GM19025 (cell line): ENCODE results near the gene MYH7.

Experiments used
- ATAC-seq: cut with Tn5 transposase; IDR thresholded peaks from one replicate; pipeline ENCODE4 v1.9.1; 2021; ENCODE audit warnings: mild to moderate bottlenecking, low read depth, moderate library complexity; ENCODE audit not compliant: unreplicated experiment

MYH7 gene

DNA sequence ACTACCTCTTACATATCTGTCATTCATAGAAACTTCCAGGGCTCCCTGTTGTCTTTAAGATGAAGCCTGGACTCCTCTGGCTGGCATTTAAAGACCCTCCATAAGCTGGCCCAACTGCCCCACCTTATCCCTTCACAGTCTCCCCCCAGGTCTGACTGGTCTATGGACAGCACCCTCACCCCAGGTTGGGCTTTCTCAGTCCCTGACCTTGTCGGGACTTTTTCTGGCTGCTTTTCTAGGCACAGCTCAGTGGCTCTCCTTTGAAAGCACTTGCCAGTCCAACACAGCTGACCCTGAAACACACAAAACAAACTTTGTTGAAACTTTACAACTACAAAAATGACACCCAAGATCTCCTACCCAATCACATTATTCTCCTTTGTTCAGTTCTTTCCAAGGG lies 13.9 kb upstream of the MYH7 start:
- ATAC-seq = no peak

DNA sequence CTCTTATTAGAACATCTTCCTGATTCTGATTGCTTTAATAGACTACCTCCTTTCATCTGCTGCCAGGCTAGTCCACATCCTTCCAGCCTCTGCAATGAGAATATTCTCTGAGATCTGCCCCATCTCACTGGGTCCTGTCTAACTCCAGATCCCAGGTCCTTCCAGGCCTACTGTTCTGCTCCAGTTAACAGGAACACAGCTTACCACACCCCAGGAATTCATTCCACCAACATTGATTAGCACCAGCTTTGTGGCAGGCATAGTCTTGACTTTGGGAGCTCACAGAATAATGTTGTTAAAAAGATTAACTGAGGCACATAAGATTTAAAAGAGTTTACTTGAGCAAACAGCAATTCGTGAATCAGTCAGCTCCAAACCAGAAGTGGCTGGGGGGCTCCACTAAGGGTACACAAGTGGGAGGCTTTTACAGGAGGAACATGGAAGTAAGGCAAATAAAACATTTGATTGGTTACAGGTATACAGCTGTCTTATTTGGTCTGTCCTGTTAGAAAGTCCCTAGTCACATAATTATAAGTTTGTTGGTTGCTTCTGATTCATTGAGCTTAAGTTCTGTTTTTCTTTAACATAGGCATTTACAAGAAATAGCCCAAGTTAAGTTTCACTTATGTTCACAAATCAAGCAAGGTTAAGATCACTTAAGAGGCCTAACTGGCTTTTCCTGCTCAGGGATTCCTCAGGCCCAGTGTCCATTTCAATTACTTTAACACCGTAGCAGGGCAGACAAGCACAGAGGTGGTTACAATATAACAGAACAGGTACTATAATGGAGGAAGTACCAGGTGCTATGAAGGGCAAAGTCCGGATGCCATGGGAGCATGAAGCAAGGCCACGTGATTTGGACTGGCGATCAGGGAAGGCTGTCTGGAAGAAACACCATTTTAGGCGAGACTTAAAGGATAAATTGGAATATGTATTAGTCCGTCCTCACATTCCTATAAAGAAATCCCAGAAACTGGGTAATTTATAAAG lies 12.2 kb upstream of the MYH7 start:
- no peak for ATAC-seq

DNA sequence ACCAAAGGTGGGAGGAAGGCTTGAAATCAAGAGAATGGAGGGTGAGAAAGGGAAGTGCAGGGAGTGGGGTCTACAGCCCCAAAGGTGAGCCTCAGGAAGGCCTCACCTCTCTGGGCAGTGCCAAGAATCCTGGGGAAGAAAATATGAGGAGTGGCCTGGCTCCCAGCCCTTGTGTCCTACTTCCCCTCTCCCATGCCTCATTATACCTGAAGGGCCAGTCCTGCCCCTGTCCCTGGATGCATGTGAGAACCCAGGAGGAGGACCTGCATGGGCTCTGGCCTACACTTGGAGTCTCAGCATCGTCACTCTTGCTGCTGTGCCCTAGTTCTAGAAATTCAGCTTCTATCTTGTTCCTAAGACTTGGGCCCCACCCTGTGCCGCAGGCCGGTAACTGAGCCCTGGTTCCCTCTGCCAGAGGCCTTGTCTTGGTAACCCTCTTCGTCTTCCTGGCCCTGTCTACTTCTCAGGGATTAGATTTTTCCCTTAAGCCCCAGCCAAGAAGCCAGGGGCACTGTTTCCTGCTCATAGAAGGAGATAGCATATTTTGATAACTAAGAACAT lies 10.9 kb upstream of the MYH7 start:
- ATAC-seq = no peak

DNA sequence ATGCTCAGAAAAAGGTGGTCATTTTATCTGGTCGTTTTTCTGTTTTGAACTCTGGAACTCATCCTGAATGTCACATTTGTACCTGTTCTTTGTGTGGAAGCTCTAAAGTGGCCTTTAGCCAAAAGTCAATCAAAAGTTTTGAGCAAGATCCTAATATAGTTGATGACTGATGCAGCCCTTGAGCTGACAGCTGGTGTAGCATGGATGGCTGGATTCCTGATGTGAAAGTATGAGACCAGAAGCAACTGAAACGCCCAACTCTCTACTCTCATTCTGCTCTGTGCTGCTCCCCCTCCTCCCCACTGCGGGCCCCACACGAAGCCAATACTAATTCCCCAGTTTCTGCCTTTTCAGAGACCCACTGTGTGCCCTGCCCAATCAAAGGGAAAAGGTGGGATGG lies 10.3 kb upstream of the MYH7 start:
- no peak for ATAC-seq

DNA sequence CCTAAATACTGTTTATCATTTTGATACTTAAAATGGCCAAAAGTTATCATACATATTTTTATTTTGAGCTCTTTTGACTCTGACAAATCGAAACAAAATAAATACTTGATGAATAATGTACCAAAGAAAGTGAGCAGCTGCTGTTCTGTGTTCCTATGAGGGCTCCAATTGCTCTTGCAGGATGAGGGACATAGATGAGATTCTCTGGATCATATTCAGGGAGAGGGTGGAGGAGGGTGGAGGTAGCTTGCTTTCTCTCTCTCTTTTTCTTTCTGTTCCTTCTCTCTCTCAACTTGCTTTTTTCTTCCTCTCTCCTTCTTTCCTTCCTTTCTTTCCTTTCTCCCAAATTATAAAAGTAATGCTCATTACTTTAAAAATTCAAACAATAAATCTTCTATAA lies 8.9 kb upstream of the MYH7 start:
- ATAC-seq = no peak

DNA sequence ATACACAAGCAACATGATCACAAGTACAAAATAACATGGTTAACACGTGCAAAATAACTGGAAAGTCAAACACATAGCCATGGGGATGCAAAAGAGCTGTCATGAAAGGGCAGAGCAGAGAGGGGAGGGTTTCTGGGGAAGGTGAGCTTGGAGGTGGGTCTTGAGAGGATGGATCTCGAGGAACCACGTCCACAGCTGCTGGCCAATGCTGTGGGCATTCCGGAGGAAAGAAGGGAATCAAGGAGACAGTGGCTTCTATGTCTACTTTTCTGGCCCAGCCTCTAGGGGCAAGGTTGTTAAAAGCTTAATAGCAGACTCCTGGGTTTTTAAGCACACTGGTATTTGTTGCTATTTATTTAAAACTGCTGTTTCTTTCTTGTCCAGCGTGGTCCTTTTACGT lies 8.4 kb upstream of the MYH7 start:
- ATAC-seq = no peak

DNA sequence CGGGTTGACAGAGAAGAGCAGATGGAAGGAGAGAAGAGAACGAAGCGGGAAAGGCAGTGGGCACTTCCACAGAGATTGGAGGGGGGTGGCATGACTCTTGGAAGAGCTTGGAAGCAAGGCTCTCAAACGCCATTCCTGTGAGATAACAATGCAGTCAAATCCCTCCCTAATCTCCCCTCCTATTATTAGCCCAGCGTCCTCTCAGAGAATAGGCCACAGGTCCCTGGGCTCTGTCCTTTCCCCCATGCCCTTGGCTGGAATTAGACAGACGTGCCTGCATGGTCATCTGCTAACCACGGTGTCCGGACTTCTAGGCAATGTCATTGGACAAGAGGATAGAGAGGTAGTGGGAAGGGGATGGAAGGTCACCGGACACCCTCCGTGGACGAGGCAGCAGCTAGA lies 8.0 kb upstream of the MYH7 start:
- ATAC-seq = no peak

DNA sequence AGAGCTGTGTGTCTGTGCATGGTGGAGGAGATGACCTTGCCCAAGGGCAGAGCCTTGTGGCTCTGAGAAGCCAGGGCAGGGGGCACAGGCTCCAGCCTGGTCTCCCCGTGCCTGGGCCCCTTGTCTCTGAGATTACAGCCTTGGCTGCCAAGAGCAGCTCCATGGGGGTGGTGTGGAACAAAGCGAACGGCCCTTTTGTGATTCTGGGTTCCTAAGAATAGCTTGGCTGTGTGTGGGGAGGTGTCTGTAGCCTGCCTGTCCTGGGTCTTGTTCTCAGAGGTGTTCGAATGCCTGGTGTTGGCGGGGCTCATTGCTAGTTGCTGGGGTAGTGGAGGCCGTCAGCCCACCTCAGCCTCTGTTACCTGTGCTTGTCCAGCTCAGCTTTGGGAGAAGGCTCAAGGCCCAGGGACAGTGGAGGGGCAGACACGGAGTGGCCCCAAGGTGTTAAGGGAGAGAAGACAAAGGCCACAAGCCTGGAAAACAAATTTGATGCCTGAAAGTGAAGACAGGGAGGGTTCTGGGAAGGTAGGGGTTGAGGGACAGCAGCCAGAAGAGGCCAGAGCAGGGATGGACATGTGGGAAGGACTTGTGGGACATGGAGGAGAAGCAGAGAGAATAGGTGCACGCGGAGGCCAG lies 7.4 kb upstream of the MYH7 start:
- ATAC-seq = no peak

DNA sequence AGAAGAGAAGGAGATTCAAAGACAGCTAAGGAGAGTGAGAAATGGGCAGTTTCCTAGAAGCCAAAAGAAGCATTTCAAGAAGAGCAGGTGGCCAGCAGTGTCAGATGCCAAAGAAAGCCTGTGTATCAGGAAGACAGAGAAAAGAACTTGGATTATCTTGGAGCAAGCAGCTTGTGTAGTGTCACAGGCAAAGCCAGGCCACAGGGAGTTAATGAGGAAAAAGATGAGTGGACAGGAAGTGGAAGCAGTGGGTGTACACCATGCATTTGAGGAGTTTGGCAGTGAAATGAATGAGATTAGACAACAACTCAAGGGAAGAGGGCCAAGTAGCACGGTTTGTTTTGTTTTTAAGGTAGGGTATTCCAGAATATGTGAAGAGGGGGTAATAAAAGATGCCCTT lies 5.6 kb upstream of the MYH7 start:
- no peak for ATAC-seq

DNA sequence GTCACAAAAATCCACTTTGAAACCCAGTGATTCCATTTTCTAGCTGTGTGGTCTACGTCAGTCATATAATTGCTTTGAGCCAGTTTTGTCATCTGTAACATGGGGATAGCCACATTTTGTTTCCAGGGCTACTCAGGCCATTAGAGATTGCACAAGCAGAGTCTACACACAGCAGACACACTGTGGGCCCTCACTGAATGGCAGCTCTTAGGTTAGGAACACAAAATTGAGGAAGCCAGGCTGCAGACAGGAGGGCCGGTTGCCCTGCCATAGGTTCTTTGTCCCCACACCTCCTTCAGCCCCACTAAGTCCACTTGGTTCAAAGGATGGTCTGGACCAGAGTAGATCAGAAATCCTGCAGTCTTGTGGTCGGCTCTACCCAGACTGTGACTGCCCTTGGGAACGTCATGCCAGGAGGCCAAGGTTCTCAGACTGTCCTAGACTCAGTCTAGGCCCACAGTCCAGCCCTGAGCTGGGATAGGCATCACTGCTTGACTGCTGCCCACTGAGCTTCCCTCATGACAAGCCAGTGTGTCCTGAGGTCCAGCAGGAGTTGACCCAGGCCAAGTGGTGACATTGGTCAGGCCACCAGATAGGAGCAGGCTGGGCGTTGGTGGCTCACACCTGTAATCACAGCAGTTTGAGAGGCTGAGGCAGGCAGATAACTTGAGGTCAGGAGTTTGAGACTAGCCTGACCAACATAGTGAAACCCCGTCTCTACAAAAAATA lies 3.8 kb upstream of the MYH7 start:
- no peak for ATAC-seq

DNA sequence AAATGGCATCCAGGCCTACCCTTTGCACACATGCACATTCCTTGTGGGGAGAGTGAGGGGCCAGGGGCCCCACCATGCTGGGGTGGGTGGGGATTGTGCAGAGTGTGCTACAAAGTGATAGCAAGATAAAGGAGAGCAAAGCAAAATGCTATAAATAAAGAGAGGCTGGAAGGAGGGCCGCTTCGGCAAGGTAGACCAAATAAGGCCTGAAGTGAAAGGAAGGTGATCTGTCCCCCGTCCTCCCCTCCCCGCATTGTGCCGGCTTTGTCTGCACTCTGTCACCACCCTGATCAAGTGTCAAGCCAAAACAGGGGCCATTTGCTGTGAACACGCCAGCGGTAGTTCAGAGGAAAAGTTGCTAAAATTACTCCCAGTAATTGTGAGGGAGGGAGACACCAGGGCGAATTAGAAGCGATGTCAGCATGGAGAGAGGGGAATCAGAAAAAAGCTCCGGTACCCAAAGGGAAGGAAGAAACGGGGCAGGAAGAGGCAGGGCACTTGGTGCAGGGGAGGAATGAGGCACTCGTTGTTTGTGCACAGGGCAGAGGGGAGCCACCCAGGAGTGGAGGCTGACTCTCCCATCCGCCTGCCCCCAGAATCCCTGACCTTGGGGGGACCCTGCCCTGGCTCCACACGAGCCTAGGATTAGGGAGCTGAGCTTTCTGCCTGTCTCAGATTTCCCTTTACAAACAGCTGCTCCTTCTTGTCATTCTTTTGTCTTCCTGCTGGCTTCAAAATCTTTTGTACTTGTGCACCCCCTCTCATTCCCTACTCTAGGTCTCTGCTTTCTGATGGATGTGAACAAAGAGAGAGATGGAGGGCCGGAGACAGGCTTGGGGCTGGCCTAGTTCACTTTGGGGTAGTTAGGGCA lies 2.9 kb upstream of the MYH7 start:
- ATAC-seq = no peak

DNA sequence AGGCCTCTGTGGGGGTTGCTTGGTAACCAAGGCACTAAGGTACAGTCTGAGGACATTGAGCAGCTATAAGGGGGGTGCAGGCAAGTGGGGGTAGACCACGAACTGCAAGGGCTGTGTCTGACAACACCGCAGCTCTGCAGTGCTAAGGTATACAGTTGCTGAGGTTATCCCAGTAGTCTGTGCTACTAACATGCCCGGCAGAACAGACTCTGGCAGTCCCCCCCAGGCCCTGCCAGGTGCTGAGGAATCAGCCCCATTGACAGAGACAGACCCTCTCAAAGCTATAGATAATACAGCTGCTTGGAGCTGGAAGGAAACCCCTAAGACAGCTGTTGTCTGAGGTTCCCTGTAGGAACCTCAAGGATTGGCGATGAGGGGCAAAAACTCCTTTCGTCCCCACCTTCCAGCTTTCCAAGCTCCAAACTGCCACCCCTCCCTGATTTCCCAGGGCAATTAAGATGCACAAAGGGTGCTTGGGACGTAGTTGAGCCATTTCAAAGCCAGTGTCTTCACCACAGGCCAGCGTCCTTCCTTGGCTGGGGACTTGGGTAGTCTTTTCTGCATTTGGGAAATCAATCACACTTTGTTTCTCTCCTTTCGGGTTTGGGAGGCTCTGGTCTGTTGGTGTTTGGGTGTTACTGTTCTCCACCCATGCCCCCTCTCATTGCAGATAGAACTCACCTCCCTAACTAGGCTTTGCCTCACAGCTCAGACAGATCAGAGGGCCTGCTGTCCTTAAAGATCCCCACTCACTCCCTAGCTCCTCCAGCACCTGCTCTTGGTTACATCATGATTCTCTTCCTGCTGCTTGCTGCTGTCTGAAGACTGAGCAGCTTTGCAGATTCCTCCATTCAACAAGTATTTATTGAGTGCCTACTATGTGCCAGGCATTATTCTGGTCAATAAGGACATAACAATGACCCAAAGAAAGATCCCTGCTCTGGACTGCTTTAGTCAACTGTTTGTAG lies 2.0 kb upstream of the MYH7 start:
- ATAC-seq = no peak

DNA sequence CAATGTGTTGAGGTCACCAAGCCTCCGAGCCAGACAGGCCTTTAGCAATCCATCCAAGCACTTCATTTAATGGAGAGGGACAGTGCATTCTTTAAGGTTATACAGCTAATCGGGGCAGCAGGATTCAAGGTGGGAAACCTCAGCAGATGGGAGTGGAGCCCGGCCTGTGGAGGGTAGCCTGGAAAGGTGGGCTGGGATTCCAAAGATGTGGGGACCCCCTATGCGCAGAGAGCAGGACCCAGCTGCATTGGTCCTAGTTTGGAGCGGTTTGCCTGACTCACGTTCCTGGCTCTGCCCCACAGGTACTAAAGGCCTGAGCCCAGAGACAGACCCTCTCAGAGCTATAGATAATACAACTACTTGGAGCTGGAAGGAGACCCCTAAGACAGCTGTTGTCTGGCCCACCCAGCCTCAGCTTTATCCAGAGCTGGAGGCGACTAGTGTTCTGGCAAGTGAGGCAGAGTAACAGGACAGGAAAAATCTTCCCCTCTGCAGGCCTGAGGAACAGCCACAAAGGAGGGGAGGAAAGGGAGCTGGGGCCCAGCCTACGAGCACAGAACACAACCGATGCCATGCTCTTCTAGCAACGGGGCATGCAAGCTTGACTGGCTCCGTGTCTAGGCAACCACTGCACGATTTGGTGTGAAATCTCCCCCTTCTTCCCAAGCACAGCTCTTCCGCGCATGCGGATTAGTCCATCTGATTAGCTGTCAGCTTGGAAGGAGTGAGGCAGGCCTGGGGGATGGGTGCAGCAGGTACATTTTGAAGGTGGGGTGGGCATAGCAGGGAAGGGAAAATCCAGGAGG lies 1.1 kb upstream of the MYH7 start:
- ATAC-seq = no peak

DNA sequence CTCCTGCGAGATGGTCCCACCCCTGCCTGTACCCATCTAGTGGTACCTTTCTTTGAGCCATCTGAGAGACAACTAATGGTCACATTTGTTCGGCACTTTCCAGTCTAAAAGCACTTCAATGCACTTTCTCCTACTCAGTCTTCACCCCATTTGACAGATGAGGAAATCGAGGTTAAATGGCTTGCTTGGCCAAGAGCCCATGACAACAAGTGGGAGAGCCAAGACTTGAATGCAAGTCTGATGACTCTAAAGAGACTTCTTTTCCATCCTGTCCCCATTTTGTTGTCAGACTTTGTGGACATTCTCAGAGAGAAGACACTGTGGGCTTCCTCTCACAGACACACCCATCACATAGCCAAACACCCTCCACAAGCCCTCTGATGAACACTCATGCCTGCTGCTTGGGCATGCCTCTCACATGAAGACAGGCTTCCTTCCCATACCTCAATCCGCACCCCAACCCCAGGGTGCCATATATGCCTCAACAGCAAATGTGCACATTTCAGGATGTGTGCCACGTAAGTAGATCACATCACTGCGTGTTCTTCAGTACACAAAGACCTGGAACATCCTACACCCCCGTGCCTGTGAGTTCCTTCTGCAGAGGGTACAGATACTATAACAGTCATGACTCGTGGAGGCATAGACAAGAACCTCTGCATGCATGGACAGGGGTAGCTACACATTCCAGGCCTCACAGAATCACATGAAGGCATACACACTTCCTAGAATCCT lies 805 bp downstream of the MYH7 start:
- no peak for ATAC-seq

DNA sequence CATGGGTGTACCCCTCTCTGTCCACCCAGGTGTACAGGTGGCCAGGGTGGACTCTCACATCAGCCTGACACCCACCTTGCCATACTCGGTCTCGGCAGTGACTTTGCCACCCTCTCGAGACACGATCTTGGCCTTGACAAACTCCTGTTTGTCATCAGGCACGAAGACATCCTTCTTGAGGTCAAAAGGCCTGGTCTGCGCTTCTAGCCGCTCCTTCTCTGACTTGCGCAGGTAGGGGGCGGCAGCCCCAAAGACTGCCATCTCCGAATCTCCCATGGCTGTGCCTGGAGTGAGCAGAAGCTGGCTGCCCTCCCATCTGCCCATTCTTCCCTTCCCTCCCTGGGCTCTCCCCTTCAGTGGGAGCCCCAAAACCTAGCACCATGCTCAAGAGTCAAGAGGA lies 2.0 kb downstream of the MYH7 start:
- ATAC-seq = no peak

DNA sequence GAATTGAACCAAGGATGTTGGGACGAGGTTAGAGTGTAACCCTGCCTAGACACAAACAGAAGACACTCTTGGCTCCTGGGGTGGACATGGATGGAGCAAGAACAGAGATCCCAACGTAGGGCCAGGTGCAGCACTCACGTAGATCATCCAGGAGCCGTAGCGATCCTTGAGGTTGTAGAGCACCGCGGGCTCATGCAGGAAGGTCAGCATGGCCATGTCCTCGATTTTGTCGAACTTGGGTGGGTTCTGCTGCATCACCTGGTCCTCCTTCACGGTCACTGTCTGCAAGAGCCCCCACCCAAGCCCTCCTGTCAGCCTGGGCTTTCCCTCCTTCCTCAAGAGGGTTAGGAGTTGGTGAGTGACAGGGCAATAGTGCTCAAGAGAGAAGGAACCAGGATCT lies 2.5 kb downstream of the MYH7 start:
- ATAC-seq = no peak

DNA sequence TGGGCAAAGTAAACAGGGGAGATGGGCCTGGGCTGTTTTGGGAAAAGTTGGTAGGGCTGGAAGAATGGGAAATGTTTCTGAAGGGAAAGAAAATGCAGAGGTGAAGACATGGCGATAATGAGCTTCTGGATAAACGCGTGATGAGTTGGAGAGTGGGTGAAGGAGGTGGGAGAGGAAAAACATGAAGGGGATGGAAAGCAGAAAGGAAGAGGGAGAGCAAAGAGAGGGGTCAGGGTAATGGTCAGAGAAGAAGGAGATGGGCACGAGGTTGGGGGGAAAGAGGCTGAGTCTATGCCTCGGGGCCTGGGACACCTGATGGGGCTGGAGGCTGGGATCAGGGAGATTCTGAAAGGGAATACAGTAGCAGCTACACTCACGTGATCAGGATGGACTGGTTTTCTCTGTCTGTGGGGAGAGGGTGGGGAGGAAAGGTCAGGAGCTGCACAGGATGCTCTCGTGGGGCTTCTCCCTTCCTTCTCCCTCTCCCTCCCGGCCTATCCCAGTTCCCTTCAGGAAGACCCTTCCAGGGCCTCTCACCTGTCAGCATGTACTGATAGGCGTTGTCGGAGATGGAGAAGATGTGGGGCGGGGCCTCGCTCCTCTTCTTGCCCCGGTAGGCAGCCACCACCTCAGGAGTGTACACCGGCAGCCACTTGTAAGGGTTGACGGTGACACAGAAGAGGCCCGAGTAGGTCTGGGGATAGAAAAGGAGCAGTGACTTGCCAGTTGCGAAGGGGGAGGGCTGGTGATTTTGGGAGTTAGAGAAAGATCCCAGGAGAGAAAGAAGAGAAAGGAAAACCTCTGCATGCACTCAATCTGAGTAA lies 3.1 kb downstream of the MYH7 start:
- no peak for ATAC-seq
